ENCODE data around the gene TNFAIP2.

DNA sequence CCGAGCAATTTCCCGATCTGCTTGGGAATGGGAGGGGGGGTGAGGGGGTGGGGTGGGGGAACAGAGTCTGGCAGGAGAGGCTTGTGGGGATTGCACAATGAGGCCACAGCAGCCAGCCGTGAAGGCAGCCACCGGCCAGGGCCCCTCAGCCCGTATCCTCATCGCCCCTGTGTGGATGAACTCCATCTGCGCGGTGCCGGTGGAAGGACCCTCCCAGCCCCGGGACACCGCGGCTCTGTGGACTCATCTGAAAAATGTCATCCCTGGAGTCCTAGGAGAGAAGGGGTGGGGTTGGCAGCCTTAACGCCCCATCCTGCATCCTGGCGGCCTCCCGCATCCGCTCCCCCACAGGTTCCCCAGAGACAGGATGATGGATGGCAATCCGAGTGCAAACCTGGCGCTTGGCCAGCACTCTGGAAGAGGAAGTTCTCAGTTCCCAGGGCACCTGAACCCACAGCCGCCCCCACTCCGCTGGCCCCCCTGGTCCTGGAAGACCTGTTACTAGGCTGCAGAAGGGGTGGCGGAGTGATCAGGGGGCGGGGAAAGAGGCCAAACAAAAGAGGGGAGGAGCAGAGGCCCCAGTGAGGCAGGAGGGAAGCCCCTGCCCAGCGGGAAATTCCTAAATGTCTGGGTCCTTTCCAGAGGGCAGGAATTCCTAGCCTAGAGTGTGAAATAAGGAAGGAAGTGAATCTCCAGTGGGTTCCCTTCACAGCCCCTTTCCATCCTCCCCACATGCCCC lies 1.2 kb upstream of the TNFAIP2 start:
- TF ChIP-seq, protein P1, sequence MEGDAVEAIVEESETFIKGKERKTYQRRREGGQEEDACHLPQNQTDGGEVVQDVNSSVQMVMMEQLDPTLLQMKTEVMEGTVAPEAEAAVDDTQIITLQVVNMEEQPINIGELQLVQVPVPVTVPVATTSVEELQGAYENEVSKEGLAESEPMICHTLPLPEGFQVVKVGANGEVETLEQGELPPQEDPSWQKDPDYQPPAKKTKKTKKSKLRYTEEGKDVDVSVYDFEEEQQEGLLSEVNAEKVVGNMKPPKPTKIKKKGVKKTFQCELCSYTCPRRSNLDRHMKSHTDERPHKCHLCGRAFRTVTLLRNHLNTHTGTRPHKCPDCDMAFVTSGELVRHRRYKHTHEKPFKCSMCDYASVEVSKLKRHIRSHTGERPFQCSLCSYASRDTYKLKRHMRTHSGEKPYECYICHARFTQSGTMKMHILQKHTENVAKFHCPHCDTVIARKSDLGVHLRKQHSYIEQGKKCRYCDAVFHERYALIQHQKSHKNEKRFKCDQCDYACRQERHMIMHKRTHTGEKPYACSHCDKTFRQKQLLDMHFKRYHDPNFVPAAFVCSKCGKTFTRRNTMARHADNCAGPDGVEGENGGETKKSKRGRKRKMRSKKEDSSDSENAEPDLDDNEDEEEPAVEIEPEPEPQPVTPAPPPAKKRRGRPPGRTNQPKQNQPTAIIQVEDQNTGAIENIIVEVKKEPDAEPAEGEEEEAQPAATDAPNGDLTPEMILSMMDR (conservative IDR thresholded peaks at IDR 0.05; ENCODE audit: low read length), result no peak
- no peak for TF ChIP-seq EZH2phosphoT487 (IDR thresholded peaks at IDR 0.05; ENCODE audit: borderline replicate concordance)

Data from Loucy (cell line).